ENCODE measurements around the gene MAP2.

MAP2 gene

GRCh38 chr2:209519906-209520305 lies 96.1 kb downstream of the MAP2 start:
- no peak for TF ChIP-seq CTCF (conservative IDR thresholded peaks at IDR 0.05)
- H3K27ac ChIP-seq, result no peak overlapping the region

GRCh38 chr2:209523041-209523740 lies 99.3 kb downstream of the MAP2 start:
- no peak for TF ChIP-seq CTCF (conservative IDR thresholded peaks at IDR 0.05)
- H3K27ac ChIP-seq, result no peak overlapping the region

GRCh38 chr2:209523867-209524266 lies 100.0 kb downstream of the MAP2 start:
- no peak overlapping the region for H3K27ac ChIP-seq
- TF ChIP-seq CTCF (conservative IDR thresholded peaks at IDR 0.05), result no peak

- TF ChIP-seq CTCF (conservative IDR thresholded peaks at IDR 0.05), result no peak
- H3K27ac ChIP-seq, result no peak overlapping the region
These were observed 101.5 kb downstream of the MAP2 start for GRCh38 chr2:209525331-209525730.

- no peak for TF ChIP-seq CTCF (conservative IDR thresholded peaks at IDR 0.05)
- H3K27ac ChIP-seq, result no peak overlapping the region
These were observed 102.0 kb downstream of the MAP2 start for GRCh38 chr2:209525834-209526281.

GRCh38 chr2:209526561-209526960 lies 102.7 kb downstream of the MAP2 start:
- TF ChIP-seq CTCF (conservative IDR thresholded peaks at IDR 0.05), result no peak
- H3K27ac ChIP-seq, result no peak overlapping the region

- H3K27ac ChIP-seq, result no peak overlapping the region
- TF ChIP-seq CTCF (conservative IDR thresholded peaks at IDR 0.05), result no peak
These were observed 105.7 kb downstream of the MAP2 start for GRCh38 chr2:209529579-209529978.
